Measurements from ENCODE around the gene DHX35. TPM values are rescaled to one million over a fixed set of nuclear protein-coding genes. Genes with fewer than 3 reads are reported as not detected.

Gene DHX35
- total and polyA plus RNA-seq, 10 of the 15 experiments (the other 5 are each of a cell fraction or from before 2014, with no cell fraction given), result 4.3 to 21.6 (median 14.9) TPM

- DNase-seq (ENCODE audit: low read depth, low spot score) (peak; percentile 92), ATAC-seq (peak; percentile 96), FAIRE-seq (peak; percentile 89)
- RAD21 ChIA-PET (ENCODE audit: unreplicated experiment), result interaction anchor here (0.8 to 11.9 kb wide), 10 partner anchors 10 to 128 kb away, joined by 3 to 91 read pairs (median 4); partner anchors contain the start of genes DHX35 and PPP1R16B
- intact Hi-C loops (cut with micrococcal nuclease; ENCODE audit: unreplicated experiment), result loop anchor here (1.0 to 5.0 kb wide), 3 partner anchors 71 to 279 kb away; no protein-coding TSS in a partner anchor
- no TSS peak for BruUV-seq (replicated peaks)
- Histone ChIP-seq H4K20me1 (ENCODE audit: control insufficient read depth, insufficient read depth) (no peaks in the 10 kb centered on the region), H3K79me2 (ENCODE audit: control insufficient read depth, insufficient read depth, low read length) (peaks cover 50% of the 10 kb centered on the region), H3K27ac (ENCODE audit: control insufficient read depth, insufficient read depth) (peak within 1 kb of the TSS; percentile 78), H3K9ac (ENCODE audit: control insufficient read depth, insufficient read depth, low read length) (peak within 1 kb of the TSS; percentile 88), H2AFZ (ENCODE audit: control insufficient read depth, low read depth, low read length) (peak within 1 kb of the TSS; percentile 69), H3K4me2 (ENCODE audit: control insufficient read depth, insufficient read depth) (peak within 1 kb of the TSS; percentile 75), H3K4me1 (ENCODE audit: control insufficient read depth, insufficient read depth, low read length) (peaks cover 12% of the 10 kb centered on the region), H3K4me3 (peak within 1 kb of the TSS; percentile 78), H3K9me3 (replicated peaks; ENCODE audit: control insufficient read depth, insufficient read depth, low read length) (no peaks in the 10 kb centered on the region), H3K36me3 (ENCODE audit: control insufficient read depth in 2 of 2, insufficient read depth in 2 of 2, low read length in 1 of 2) (no peaks in the 10 kb centered on the region; a peak in 1 of 4 replicates), H3K27me3 (replicated peaks in 1 of 2; ENCODE audit: control insufficient read depth in 2 of 2, insufficient read depth in 2 of 2, low read length in 1 of 2) (no peaks in the 10 kb centered on the region)
- in situ Hi-C loops (cut with MboI), result no loop called here
- POLR2A ChIA-PET, result interaction anchor here (0.6 to 1.4 kb wide), 3 partner anchors 41 to 123 kb away, joined by 4 to 6 read pairs (median 4); no protein-coding TSS in a partner anchor
- SMC1A ChIA-PET (ENCODE audit: uncharacterized antibody, unreplicated experiment), result interaction anchor here (1.3 to 6.6 kb wide), 6 partner anchors 36 to 125 kb away, joined by 3 to 54 read pairs (median 5); partner anchors contain the start of gene DHX35
- under 1% methylated on average over 94 of the region's 95 CpGs for WGBS (ENCODE audit: insufficient coverage, insufficient replicate concordance, low lambda C conversion rate, missing lambda C conversion rate)
- CTCF ChIA-PET, result interaction anchor here (0.6 to 12.8 kb wide), 15 partner anchors 9 to 174 kb away, joined by 3 to 182 read pairs (median 4); partner anchors contain the start of gene DHX35
- TF ChIP-seq PRDM15 (CRISPR knock-in tag; IDR thresholded peaks at IDR 0.05) (no peak), YBX1 (IDR thresholded peaks at IDR 0.05) (no peak), CBX3 (IDR thresholded peaks at IDR 0.05; ENCODE audit: borderline replicate concordance, low read depth) (no peak), HDAC2 (IDR thresholded peaks at IDR 0.05) (no peak), CEBPB (IDR thresholded peaks at IDR 0.05; ENCODE audit: borderline replicate concordance in 1 of 2, low read depth in 2 of 2, low read length in 2 of 2) (no peak), TBL1XR1 (IDR thresholded peaks at IDR 0.05; ENCODE audit: low read depth, low read length) (no peak), SP1 (IDR thresholded peaks at IDR 0.05; ENCODE audit: low read depth, low read length) (peak; percentile 93), NBN (IDR thresholded peaks at IDR 0.05) (0 out of 2 replicates have a peak, but pooled peaks have one; percentile 49), ZNF622 (IDR thresholded peaks at IDR 0.05) (no peak), CREM (IDR thresholded peaks at IDR 0.05; ENCODE audit: low read depth) (no peak; the same call in 1 of the 2 replicates), GABPA (IDR thresholded peaks at IDR 0.05; ENCODE audit: low read depth) (no peak)
- TF ChIP-seq, protein P1, sequence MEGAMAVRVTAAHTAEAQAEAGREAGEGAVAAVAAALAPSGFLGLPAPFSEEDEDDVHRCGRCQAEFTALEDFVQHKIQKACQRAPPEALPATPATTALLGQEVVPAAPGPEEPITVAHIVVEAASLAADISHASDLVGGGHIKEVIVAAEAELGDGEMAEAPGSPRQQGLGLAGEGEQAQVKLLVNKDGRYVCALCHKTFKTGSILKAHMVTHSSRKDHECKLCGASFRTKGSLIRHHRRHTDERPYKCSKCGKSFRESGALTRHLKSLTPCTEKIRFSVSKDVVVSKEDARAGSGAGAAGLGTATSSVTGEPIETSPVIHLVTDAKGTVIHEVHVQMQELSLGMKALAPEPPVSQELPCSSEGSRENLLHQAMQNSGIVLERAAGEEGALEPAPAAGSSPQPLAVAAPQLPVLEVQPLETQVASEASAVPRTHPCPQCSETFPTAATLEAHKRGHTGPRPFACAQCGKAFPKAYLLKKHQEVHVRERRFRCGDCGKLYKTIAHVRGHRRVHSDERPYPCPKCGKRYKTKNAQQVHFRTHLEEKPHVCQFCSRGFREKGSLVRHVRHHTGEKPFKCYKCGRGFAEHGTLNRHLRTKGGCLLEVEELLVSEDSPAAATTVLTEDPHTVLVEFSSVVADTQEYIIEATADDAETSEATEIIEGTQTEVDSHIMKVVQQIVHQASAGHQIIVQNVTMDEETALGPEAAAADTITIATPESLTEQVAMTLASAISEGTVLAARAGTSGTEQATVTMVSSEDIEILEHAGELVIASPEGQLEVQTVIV (IDR thresholded peaks at IDR 0.05; ENCODE audit: borderline replicate concordance, partially characterized antibody), result no peak
- TF ChIP-seq, protein P2, sequence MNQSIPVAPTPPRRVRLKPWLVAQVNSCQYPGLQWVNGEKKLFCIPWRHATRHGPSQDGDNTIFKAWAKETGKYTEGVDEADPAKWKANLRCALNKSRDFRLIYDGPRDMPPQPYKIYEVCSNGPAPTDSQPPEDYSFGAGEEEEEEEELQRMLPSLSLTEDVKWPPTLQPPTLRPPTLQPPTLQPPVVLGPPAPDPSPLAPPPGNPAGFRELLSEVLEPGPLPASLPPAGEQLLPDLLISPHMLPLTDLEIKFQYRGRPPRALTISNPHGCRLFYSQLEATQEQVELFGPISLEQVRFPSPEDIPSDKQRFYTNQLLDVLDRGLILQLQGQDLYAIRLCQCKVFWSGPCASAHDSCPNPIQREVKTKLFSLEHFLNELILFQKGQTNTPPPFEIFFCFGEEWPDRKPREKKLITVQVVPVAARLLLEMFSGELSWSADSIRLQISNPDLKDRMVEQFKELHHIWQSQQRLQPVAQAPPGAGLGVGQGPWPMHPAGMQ (IDR thresholded peaks at IDR 0.05; ENCODE audit: borderline replicate concordance), result no peak
Observed at GRCh38 chr20:38926142-38926933, 35.8 kb upstream of the DHX35 start, which contains the start of gene FAM83D. FAM83D (plus strand) TSS chr20:38926417; CDS start chr20:38926443, 26 bp downstream.
